CD4-positive, alpha-beta T cell treated with Interleukin-17A for 4 hours (primary cell): Measurements from ENCODE around the gene DKK3.

ENCODE experiments used
- DNase-seq: peaks from one replicate; pipeline ENCODE4 v3.0.0-alpha.2; 2020; ENCODE audit warnings: mixed read lengths

Gene DKK3

DNA sequence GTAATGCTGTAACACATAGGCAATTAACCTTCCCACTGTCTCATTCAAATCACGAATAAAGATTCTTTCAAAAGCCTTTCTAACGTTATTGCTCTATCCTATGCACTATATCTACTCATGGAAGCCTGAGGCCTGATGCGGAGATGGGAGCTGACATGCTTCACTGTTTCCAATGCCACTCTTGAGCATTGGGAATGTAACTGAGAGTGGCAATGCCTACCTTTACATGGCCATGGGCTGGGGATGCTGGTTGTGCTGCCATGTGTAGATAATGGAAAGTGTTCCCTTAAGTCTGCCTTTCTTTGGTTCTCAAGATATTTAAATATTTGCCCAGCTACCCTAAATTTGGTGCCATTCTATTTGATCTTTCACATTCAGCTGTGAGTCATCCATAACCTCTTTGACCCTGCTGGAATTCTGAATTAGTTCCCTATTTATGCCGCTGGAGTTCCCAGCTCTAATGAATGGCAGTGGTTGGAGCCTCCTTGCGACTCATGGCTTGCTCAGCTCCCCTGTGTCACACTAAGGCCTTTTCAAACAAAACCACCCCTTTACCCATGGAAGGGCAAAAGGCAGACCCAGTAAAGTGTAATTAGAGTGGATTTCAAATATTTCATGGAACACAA, 21.4 kb upstream of the DKK3 start:
- DNase-seq: no peak

DNA sequence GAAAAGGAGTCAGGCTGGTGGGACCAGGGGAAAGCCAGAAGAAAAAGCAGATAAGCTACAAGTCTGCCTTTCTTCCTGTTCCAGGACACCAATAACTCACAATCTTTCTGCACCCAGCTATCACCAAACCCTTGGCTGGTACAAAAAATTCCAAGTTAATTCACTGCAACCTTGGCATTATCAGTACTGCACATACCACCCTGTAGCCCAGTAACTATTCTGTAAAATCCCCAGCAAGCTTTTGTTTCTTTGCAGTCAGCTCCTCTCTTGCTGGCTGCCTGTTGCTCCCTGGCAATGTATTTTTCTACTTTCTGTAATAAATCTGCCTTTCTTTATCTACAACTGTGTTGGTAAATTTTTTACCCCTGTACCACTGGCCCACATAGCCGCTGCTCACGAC, 20.7 kb upstream of the DKK3 start:
- DNase-seq: no peak

DNA sequence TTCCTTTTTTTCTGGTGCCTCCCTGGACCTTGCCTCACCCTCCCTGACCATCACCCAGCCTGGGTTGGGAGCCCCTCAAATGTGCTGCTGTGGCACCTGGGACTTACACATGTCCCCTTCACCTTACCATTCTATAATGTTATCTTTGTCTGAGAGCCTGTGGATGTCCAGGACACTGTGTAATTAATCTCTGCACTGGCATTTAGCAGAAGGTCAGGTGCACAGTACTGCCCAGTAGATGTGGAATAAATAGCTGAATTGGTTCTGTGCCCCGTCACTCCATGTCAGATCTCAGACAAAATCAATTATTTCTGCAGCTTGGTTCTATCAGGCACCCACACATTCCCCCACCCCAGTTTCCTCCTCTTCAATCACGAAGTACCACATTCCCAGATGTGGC, 19.9 kb upstream of the DKK3 start:
- DNase-seq: no peak

DNA sequence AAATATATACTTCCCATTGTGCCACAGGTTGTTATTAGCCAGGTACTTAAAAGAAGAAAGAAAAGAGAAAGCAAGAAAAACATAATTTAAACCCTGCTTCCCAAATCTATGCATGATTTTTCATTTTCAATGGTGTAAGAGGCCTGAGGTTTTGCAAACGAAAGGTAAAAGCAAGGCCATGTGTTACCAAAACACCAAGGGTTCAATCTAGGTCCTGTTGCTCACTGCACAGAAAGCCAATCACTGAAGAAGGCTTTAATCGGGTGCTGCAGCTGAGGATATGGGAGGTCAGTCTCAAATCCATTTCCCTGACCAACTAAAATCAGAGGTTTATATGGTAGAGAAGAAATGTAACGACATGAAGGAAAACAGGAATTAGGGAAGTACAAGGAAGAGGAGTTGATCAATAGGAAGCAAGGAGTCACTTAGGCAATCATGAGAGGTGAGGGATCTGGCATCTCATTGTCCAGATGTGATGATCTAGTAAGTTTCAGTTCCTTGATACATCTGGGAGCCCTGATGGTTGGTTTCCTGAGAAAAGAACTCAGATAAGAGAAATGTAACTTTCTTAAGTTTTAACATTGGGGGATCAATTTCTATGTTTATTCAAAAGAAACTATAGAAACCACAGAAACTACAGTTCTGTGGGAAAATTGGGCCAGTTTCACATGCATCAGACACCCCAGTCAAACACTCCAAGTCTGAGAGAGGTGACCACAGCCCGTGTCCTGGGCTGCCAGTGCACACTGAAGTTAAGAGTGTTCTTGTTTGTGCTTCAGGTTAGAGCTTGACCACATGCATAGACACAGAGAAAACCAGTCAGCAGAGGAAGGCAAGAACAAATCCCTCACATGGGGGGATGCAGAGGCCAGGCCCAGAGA, 18.1 kb upstream of the DKK3 start:
- DNase-seq: no peak

DNA sequence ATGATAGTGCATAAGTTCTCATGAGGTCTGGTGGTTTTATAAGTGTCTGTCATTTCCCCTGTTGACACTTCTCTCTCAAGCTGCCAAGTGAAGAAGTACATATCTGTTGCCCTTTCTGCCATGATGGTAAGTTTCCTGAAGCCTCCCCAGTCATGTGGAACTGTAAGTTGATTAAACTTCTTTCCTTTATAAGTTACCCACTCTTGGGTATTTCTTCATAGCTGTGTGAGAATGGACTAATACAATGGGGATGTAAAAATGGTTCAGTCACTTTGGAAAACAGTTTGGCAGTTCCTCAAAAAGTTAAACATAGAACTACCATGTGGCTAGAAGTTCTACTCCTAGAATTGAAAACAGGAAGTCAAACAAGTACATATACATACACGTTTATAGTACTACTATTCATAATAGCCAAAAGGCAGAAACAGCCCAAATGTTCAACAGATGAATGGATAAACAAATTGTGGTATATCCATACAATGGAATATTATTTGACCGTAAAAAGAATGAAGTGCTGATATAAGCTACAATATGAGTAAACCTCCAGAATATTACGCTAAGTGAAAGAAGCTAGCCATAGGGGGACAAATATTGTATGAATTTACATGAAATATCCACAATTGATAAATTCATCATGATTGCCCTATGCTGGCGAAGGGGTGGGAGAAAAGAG, 16.0 kb upstream of the DKK3 start:
- DNase-seq: no peak

DNA sequence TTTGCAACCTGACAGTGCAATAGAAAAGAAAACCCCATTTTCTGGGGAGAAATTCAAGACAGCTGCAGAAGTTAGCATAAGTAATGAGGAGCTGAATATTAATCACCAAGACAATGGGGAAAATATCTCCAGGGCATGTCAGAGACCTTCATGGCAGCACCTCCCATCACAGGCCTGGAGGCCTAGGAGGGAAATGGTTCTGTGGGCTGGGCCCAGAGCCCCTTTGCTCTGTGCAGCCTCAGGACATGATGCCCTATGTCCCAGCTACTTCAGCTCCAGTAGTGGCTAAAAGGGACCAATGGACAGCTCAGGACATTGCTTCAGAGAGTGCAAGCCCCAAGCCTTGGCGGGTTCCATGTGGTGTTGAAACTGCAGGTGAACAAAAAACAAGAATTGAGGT, 14.6 kb upstream of the DKK3 start:
- DNase-seq: no peak

DNA sequence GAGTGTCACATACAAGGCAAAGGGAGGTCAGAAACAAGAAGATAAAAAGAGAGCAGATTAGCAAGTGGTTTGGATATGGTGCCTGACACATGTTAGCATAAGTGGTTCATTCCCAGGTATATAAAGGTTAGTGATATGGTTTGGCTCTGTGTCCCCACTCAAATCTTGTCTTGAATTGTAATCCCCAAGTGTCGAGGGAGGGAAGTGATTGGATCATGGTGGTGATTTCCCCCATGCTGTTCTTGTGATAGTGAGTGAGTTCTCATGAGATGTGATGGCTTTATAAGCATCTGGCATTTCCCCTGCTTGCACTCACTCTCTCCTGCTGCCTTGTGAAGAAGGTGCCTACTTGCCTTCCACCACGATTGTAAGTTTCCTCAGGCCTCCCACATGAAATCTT, 12.1 kb upstream of the DKK3 start:
- DNase-seq: no peak

DNA sequence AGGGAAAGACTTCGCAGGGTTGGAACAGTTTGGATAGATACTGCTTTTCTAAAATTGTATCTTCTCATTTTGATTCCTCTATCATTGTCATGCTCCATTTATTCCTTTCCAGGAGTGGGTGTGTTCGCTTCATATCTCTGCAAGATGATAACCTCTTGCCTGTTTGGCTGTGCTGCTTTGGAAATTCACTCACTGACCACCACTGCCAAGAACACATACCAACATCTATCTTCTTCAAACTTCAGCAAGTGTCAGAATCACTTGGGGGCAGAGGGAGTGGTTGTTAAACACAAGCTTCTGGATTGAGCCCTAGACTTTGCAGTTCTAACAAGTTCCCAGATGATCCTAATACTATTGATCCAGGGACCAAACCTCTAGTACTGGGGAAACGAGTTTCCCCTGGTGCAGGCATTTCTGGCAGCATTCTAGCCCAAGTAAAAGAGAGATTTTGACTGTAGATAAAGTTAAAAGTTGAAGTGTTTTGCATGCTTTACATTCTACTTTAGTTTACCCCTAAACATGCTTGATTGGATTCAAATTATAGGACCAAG, 11.5 kb upstream of the DKK3 start:
- DNase-seq: no peak

DNA sequence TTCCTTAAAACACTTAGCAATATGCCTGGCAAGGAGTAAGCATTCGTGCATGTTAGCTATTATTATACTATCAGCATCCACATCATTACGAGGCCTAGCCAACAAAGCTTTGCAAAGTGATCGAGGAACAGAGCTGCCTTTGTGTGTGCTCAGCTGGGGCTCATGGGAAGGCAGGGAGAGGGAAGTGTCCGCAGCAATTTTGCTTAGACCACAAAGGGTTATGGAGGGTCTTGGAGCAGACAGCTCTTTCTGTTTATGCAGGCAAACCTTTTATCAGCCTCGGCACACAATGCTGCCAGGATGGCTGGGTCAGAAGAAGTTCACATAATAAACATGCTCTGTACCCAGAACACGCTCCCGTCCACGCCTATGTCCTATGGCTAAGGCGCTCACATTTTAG, 10.9 kb upstream of the DKK3 start:
- no peak for DNase-seq

DNA sequence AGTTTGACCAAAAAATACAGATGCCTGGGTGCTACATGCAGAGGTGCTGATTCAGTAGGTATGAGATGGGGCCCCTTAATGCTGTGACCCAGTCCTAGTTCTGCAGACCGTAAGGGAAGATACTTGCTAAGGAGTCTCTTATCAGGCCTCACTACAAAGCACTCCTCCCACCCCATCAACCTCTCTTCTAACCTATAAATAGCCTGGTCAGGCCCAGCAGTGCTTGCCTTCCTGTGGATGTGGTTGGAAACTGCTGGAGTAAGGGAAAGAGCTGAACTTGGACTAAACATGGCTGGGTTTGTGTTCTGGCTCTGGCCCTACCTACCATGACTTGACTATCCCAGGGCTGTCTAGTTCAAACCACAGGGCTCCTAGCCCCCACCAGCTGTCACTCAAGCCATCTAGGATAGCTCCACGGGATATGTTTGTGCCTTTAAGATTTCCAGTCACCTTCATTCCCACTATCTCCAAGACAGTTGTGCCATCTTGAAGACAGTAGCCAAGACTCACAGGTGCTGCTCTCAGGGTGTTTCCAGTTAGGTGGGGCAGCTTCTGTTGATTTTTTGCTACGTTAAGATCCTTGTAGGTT, 9.5 kb upstream of the DKK3 start:
- DNase-seq: no peak

DNA sequence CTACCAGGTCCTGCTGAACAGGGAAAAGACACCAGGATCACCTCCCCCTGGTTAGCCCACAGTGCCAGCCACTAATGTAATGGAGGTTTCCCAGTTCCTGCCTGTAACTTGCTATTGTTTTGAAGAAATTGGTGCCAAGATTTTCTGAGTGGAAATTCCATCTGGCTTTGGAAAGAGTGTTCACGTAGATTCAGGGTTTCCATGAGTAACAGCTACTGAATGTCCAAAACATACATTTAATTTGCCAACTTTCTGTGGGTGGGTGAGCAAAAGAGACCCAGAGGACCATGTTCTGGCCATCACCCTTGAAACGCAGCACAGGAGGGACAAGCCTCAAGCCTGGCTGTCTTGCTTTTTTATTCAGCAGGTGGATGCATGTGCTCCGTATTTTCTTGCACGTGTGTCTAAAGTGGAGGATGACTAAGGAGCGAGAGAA, 8.8 kb upstream of the DKK3 start:
- no peak for DNase-seq

DNA sequence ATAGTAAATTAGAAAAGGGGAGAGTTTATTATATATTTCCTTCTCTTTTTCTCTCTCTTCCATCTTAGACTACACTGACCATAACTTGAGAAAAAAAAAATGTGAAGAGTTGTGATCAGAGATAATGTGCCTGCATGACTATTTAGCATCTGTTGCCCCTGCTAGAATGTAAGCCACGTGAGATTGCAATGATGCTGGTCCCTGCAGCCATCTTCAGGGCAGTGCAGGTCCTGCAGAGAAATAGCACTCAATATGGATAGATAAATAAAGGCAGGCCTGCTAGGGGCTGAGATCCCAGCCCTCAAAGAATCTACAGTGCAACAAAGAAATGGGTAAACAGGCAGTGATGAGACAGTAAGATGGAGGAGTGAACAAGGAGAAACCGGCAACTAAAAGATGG, 7.8 kb upstream of the DKK3 start:
- no peak for DNase-seq

DNA sequence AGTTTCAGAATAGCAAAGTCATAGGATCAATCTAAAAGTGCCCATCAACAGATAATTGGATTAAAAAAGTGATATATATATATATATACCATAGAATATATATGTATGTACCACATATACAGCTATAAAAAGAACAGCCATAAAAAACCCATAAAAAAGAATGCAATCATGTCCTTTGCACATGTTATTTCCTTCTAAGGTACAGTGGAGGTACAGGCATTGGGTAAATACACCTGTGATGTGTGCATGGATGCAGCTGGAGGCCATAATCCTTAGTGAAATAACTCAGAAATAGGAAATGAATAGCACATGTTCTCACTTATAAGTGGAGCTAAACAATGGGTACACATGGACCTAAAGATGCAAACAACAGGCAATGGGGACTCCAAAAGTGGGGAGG, 7.1 kb upstream of the DKK3 start:
- DNase-seq: no peak

DNA sequence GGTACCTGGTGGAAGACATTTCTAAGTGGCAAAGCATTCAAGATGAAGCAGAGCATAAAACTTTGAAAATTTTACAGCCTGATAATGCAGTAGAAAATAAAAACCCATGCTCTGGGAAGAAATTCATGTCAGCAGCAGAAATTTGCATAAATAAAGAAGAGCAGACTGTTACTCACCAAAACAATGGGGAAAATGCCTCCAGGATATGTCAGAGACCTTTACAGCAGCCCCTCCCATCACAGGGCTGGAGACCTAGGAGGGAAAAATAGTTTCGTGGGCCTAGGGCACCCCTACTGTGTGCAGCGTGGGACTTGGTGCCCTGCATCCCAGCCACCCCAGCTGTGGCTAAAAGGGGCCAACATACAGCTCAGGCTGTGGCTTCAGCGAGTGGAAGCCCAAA, 5.4 kb upstream of the DKK3 start:
- no peak for DNase-seq

DNA sequence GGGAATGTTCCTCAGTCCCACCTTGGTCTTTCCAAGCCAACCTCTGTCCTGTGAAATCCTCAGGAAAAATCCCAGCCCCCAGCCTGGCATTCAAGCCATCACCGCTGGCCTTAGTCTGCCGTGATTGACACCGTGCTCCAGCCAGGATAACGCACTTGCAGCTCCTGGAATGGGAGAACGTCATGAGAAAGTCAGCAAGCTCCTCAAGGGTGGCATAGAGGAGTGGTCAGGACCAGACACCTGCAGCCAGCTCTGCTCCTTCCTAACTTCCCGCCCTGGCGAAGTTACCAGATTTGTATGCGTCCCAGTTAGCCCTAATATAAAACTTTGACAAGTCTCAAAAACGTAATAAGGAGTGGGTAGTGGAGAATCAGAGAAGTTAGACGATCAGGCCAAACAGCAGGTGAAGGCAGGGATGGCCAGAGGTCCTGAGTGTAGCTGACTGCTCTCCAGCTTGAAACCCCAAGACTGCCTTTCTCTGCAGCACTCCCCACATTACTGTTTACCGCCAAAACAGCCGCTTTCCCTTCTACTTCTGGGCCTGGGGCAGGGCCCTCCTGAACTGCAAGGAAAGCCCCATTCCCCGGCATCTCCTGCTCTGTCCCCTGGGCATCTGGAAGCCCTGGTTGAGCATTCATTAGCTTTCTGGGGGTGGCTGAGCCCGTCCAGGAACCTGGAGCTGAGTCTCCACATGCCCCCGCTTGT, 1.3 kb upstream of the DKK3 start:
- DNase-seq: no peak

DNA sequence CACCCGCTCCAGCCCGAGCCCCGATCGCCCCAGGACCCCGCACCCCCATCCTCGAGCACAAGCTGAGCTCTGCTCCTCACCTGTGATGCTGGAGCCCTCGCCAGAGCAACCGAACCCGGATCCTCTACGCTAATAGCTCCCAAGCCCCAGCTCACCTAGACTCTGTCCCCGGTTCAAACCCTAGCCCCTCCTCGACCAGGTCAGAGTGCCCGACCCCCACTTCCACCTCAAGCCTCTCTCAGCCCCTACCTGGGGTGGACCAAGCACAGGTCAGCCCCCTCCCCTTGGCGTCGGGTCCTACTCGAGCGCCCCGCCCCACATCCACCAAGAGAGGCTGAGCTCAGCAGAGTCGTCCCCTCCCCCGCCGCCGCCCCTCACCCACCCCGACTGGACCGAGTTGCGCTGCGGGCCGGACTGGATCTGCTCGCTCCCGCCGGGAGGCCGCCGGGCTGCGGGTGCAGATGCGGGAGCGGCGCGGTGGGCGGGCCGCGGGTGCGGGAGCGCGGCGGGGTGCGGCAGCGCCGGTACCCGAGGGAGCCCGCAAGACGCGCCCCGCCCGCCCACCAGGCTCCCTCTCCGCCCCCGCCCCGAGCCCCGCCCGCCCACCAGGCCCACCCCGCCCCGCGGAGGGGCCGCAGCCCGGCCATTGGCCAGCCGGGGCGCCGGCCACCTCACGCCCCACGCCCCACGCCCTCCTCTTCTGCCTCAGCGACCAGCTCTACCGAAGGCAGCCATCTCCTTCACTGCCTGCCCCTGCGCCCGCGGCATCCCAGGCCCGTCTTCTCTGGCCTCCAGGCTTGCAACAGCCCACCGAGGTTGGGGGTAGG, 577 bp upstream of the DKK3 start:
- no peak for DNase-seq

DNA sequence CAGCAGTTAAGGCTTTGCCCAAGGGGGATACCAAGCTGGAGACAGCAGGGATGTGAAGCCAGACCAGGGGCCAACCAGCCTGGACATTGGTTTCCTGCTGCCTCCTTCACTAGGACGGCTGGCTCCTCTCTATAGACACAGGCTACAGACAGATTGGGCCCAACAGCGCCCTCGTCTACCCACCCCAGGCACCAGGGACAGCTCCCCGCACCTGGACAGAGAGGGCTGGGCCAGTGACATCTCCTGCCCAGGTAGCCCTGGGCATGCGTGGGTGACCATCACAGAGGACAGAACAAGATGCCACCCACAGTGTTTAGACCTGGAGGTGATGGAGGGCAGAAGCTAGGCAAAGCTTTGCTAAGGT, 1.2 kb downstream of the DKK3 start:
- DNase-seq: no peak

DNA sequence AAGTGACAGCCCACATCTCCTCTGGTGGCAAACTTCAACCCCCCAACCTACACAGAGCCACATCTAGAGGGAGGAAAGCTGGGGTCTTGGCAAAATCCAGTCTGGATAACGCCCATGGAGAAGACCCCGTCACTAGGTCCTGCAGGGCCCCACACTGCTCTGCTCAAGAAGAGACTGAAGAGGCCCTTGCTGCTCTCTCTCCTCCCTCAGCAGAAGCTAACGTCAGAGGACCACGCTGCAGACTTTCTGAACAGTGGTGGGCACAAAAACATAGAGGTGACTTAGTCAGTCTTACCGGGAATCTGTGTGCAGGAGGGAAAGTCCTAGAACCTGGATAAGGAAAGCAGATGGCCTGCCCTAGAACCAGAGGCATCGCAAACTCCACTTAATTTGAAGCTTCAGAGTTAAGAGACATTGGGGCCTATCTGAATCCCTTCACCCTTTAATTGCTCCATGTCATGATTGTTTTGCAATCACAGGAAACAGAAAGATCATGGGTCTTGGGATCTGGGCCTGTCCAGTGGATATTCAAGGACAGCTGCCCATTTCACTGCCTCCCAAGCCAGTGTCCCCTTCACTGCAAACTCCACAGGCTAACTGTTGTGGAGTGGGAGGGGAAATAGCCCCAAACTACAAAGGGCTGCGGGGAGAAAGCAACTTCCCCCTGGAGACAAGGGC, 1.7 kb downstream of the DKK3 start:
- no peak for DNase-seq

DNA sequence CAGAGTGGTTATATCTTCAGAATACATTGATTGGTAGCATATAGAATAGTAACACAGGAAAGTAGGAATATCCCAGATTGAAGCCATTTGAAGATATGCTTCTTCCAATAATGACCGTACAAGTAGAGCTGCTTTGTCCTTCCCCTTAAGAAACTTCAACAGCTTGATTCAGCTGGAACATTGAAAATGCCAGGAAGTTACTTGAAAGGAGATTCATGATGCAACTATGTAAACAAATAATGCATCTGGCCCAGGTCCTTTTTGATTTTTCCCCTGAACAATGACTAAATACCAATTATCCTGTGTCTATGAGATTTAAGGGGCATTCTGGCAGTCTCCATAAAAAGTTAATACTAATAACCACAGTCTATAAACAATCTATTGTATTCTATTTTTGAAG, 3.0 kb downstream of the DKK3 start:
- DNase-seq: no peak

DNA sequence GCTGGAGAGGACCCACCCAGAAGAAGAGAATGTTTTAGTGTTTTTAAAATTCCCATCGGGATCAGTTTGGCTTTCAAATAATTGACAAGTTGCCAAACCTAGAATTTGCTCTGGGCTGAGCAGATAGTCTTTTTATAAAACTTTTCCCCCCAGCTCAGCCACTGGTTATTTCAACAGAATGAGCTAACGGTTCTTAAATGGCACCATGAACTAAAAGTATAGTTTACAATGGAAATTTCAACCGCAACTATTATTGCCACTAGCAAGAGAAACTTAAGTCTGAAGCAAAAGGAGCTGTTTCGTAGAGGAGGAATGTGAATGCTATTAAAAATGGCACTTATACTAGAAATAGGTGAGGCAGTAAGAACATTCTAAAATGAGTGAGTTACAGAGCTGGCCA, 3.4 kb downstream of the DKK3 start:
- no peak for DNase-seq

DNA sequence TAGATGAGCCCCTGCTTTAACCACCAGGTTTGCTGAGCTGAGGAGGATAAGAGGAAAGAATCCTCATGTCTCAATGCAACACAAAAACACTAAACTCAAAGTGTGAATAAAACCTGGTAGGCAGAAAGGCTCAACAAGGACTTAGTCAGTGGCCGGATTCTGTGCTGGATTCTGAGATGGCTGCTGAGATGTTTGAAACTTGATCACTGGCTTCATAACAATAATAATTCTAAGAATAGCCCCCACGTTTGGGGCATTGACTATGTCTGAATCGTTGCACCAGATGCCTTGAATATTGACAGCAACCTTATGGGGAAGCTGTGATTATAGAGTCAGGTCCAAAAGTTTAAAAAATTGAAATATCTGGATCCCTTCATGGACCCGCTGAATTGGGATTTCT, 4.6 kb downstream of the DKK3 start:
- no peak for DNase-seq
